Measurements from ENCODE around the gene TMEM95.

DNA sequence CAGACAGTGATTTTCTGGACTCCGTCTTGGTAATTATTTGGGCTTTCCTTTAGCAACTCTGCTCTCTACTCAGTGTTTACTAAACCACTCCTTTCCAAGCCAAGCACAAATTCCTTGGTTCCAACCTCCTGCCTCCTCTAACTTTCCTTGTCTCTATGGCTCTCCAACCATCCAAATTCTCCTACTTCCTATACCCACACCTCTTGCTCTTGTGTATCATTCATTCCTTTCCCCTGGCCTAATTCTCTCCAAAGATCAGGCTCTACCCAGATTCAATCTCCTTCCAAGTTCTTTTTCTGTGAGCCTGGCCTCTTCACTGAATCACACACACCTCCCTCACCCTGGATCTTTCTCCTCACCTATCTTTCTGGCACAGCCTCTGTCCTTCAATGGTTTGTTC is 26.9 kb upstream of the TMEM95 start:
- TF ChIP-seq POLR2A (IDR thresholded peaks at IDR 0.05; ENCODE audit: low read depth, low read length) (no peak), TAF1 (IDR thresholded peaks at IDR 0.05; ENCODE audit: borderline replicate concordance, low read depth, low read length) (no peak)

All from GM12892 (cell line).